Smooth muscle cell (in vitro differentiated cells): Measurements from ENCODE around the gene KRTAP9-9. TPM values are rescaled to one million over a fixed set of nuclear protein-coding genes. Genes with fewer than 3 reads are reported as not detected.

Experiments used
- DNase-seq: peaks from one replicate; lab custom pipeline; 2025; ENCODE audit not compliant: unreplicated experiment; lab: John Stamatoyannopoulos, UW
- H2AFZ ChIP-seq: fragments of 200-600 bp; sonication (generic); 2 replicates; pipeline ENCODE4 v1.6.0; 2016; ENCODE audit warnings: antibody characterized with exemption, low read depth, mild to moderate bottlenecking
- H3F3A ChIP-seq: fragments of 200-600 bp; sonication (generic); 2 replicates; pipeline ENCODE4 v1.6.0; 2017; ENCODE audit warnings: antibody characterized with exemption, low read depth
- H3K27ac ChIP-seq: fragments of 200-600 bp; sonication (generic); 2 replicates; pipeline ENCODE4 v1.5.1; 2016; ENCODE audit warnings: low read depth, mild to moderate bottlenecking
- H3K27me3 ChIP-seq: fragments of 200-600 bp; sonication (generic); 2 replicates; pipeline ENCODE4 v1.6.1; 2016; ENCODE audit warnings: low read depth, mild to moderate bottlenecking
- H3K36me3 ChIP-seq: fragments of 200-600 bp; sonication (generic); 2 replicates; pipeline ENCODE4 v1.5.1; 2016; ENCODE audit warnings: low read depth
- H3K4me1 ChIP-seq: fragments of 200-600 bp; sonication (generic); 2 replicates; pipeline ENCODE4 v1.5.1; 2016; ENCODE audit warnings: low read depth
- H3K4me2 ChIP-seq: fragments of 200-600 bp; sonication (generic); 2 replicates; pipeline ENCODE4 v1.6.0; 2016; ENCODE audit warnings: mild to moderate bottlenecking
- H3K4me3 ChIP-seq: fragments of 200-600 bp; sonication (generic); 2 replicates; pipeline ENCODE4 v1.5.1; 2016; ENCODE audit warnings: mild to moderate bottlenecking
- H3K79me2 ChIP-seq: fragments of 200-600 bp; sonication (generic); 2 replicates; pipeline ENCODE4 v1.6.0; 2016; ENCODE audit warnings: low read depth, mild to moderate bottlenecking
- H3K9ac ChIP-seq: fragments of 200-600 bp; sonication (generic); 2 replicates; pipeline ENCODE4 v1.6.0; 2016; ENCODE audit warnings: low read depth
- H3K9me3 ChIP-seq: fragments of 200-600 bp; sonication (generic); replicated peaks from 2 replicates; pipeline ENCODE4 v1.5.1; 2016; ENCODE audit warnings: low read depth
- H4K20me1 ChIP-seq: fragments of 200-600 bp; sonication (generic); 2 replicates; pipeline ENCODE4 v1.6.0; 2016; ENCODE audit warnings: low read depth
- CTCF ChIP-seq: fragments of 200-600 bp; sonication (generic); IDR thresholded peaks from 2 replicates; pipeline ENCODE4 v1.5.1; 2017; ENCODE audit warnings: borderline replicate concordance, mild to moderate bottlenecking, antibody characterized with exemption; ENCODE audit not compliant: insufficient read depth, poor library complexity, severe bottlenecking
- WGBS: methylation state at CpG from one replicate; pipeline ENCODE4 v1.1.7; 2016; ENCODE audit warnings: low lambda C conversion rate; 5-methylcytosine and 5-hydroxymethylcytosine counted together
- polyA plus RNA-seq: library from polyadenylated mRNA; unstranded; fragments of >200 nt; fragmentation: Nextera tagmentation; extraction: Ambion mirVana; gene quantifications from 2 replicates; pipeline ENCODE4 v1.2.1, GENCODE V29; 2016
- small RNA-seq: library from RNA; depleted of rRNA; stranded (forward); fragments of <200 nt; gene quantifications from one replicate; pipeline ENCODE3, GENCODE V24; 2014
- total RNA-seq: library from RNA; depleted of rRNA; stranded (reverse); fragments of >200 nt; gene quantifications from 2 replicates; pipeline ENCODE4 v1.2.3, GENCODE V29; 2014

The KRTAP9-9 gene
- total and polyA plus RNA-seq, 2 experiments from 2014 or later, result not detected

- H3K36me3 ChIP-seq, result no peaks in the 10 kb centered on the region
- TF ChIP-seq CTCF, result no peak
- H3K9ac ChIP-seq, result no peak within 1 kb of the TSS
- H3K4me1 ChIP-seq, result no peaks in the 10 kb centered on the region
- no peaks in the 10 kb centered on the region for H3F3A ChIP-seq
- WGBS, result 91% methylated on average over 11 of the region's 11 CpGs
- no peaks in the 10 kb centered on the region for H3K79me2 ChIP-seq
- no peaks in the 10 kb centered on the region for H4K20me1 ChIP-seq
- no peak within 1 kb of the TSS for H3K4me2 ChIP-seq
- DNase-seq, result no peak
- no peak within 1 kb of the TSS for H3K4me3 ChIP-seq
- no peaks in the 10 kb centered on the region for H3K27me3 ChIP-seq
- no peaks in the 10 kb centered on the region for H3K9me3 ChIP-seq
- H3K27ac ChIP-seq, result no peak within 1 kb of the TSS
- no peak within 1 kb of the TSS for H2AFZ ChIP-seq
Observed at GRCh38 chr17:41301916-41302901, 47.0 kb downstream of the KRTAP9-9 start, which contains the start of gene KRTAP29-1. KRTAP29-1 (minus strand) TSS chr17:41302851; CDS start chr17:41302851, 0 bp downstream.

GRCh38 chr17:41302981-41303380 is 47.8 kb downstream of the KRTAP9-9 start:
- Histone ChIP-seq H3K27me3 (no peaks in the 10 kb centered on the region), H3K79me2 (no peaks in the 10 kb centered on the region), H3K4me3 (no peak overlapping the region), H3K9me3 (no peaks in the 10 kb centered on the region), H2AFZ (no peak overlapping the region), H3K4me1 (no peaks in the 10 kb centered on the region), H3K27ac (no peak overlapping the region), H3F3A (no peaks in the 10 kb centered on the region), H4K20me1 (no peaks in the 10 kb centered on the region), H3K4me2 (no peak overlapping the region), H3K9ac (no peak overlapping the region), H3K36me3 (no peaks in the 10 kb centered on the region)
- TF ChIP-seq CTCF, result no peak
- WGBS, result 88% methylated on average over 4 of the region's 4 CpGs
- DNase-seq, result no peak

- no peak overlapping the region for H3K27ac ChIP-seq
- no peaks in the 10 kb centered on the region for H3K27me3 ChIP-seq
- DNase-seq, result no peak
- no peaks in the 10 kb centered on the region for H3K36me3 ChIP-seq
- no peak for TF ChIP-seq CTCF
- H2AFZ ChIP-seq, result no peak overlapping the region
- no peaks in the 10 kb centered on the region for H3K9me3 ChIP-seq
- H3K4me1 ChIP-seq, result no peaks in the 10 kb centered on the region
- no peak overlapping the region for H3K4me2 ChIP-seq
- H3K9ac ChIP-seq, result no peak overlapping the region
- 86% methylated on average over 12 of the region's 12 CpGs for whole genome bisulfite sequencing
- no peaks in the 10 kb centered on the region for H3K79me2 ChIP-seq
- H3K4me3 ChIP-seq, result no peak overlapping the region
- H4K20me1 ChIP-seq, result no peaks in the 10 kb centered on the region
- H3F3A ChIP-seq, result no peaks in the 10 kb centered on the region
Observed at GRCh38 chr17:41304091-41304490, 48.9 kb downstream of the KRTAP9-9 start.

Small RNAs within 50 kb of the gene (small RNA-seq; reads per million reads assigned to genes)
- gene KRTAP9-10P, result not detected

Other genes with a start within 250 kb of the KRTAP9-9 start
Only the 30 nearest of the 40 such genes appear.
- gene KRTAP2-3, start 195.3 kb upstream of the KRTAP9-9 start, total RNA-seq, result 3.5 and 17.3 TPM in 2 replicates
- gene KRTAP2-3, start 195.3 kb upstream of the KRTAP9-9 start, polyA plus RNA-seq, result 21.0 and 71.9 TPM in 2 replicates
- not detected in 2 replicates for gene KRTAP2-4, start 189.5 kb upstream of the KRTAP9-9 start, total RNA-seq
- 0.38 TPM in 1 of 2 replicates, not detected in the other for gene KRTAP2-4, start 189.5 kb upstream of the KRTAP9-9 start, polyA plus RNA-seq
- gene KRTAP4-7, start 171.2 kb upstream of the KRTAP9-9 start, total RNA-seq, result not detected in 2 replicates
- not detected in 2 replicates for gene KRTAP4-7, start 171.2 kb upstream of the KRTAP9-9 start, polyA plus RNA-seq
- gene KRTAP4-8, start 157.2 kb upstream of the KRTAP9-9 start, total RNA-seq, result not detected in 2 replicates
- gene KRTAP4-8, start 157.2 kb upstream of the KRTAP9-9 start, polyA plus RNA-seq, result 0.56 TPM in 1 of 2 replicates, not detected in the other
- not detected in 2 replicates for gene KRTAP4-16, start 153.2 kb upstream of the KRTAP9-9 start, total RNA-seq
- gene KRTAP4-16, start 153.2 kb upstream of the KRTAP9-9 start, polyA plus RNA-seq, result not detected in 2 replicates
- gene KRTAP4-9, start 150.0 kb upstream of the KRTAP9-9 start, total RNA-seq, result 1.7 TPM in 1 of 2 replicates, not detected in the other
- not detected in 2 replicates for gene KRTAP4-9, start 150.0 kb upstream of the KRTAP9-9 start, polyA plus RNA-seq
- not detected in 2 replicates for gene KRTAP4-11, start 137.0 kb upstream of the KRTAP9-9 start, total RNA-seq
- not detected in 2 replicates for gene KRTAP4-11, start 137.0 kb upstream of the KRTAP9-9 start, polyA plus RNA-seq
- not detected in 2 replicates for gene KRTAP4-12, start 131.2 kb upstream of the KRTAP9-9 start, total RNA-seq
- gene KRTAP4-12, start 131.2 kb upstream of the KRTAP9-9 start, polyA plus RNA-seq, result not detected in 2 replicates
- gene KRTAP4-6, start 114.8 kb upstream of the KRTAP9-9 start, total RNA-seq, result not detected in 2 replicates
- not detected in 2 replicates for gene KRTAP4-6, start 114.8 kb upstream of the KRTAP9-9 start, polyA plus RNA-seq
- gene KRTAP4-5, start 105.6 kb upstream of the KRTAP9-9 start, total RNA-seq, result not detected in 2 replicates
- gene KRTAP4-5, start 105.6 kb upstream of the KRTAP9-9 start, polyA plus RNA-seq, result not detected in 2 replicates
- gene KRTAP4-4, start 94.6 kb upstream of the KRTAP9-9 start, total RNA-seq, result not detected in 2 replicates
- not detected in 2 replicates for gene KRTAP4-4, start 94.6 kb upstream of the KRTAP9-9 start, polyA plus RNA-seq
- not detected in 2 replicates for gene KRTAP4-3, start 87.2 kb upstream of the KRTAP9-9 start, total RNA-seq
- gene KRTAP4-3, start 87.2 kb upstream of the KRTAP9-9 start, polyA plus RNA-seq, result not detected in 2 replicates
- gene KRTAP4-2, start 77.2 kb upstream of the KRTAP9-9 start, total RNA-seq, result not detected in 2 replicates
- not detected in 2 replicates for gene KRTAP4-2, start 77.2 kb upstream of the KRTAP9-9 start, polyA plus RNA-seq
- gene KRTAP4-1, start 70.5 kb upstream of the KRTAP9-9 start, total RNA-seq, result not detected in 2 replicates
- gene KRTAP4-1, start 70.5 kb upstream of the KRTAP9-9 start, polyA plus RNA-seq, result not detected in 2 replicates
- gene KRTAP9-1, start 65.5 kb upstream of the KRTAP9-9 start, total RNA-seq, result not detected in 2 replicates
- gene KRTAP9-1, start 65.5 kb upstream of the KRTAP9-9 start, polyA plus RNA-seq, result not detected in 2 replicates
- gene KRTAP9-2, start 28.7 kb upstream of the KRTAP9-9 start, total RNA-seq, result not detected in 2 replicates
- gene KRTAP9-2, start 28.7 kb upstream of the KRTAP9-9 start, polyA plus RNA-seq, result not detected in 2 replicates
- gene KRTAP9-3, start 22.9 kb upstream of the KRTAP9-9 start, total RNA-seq, result not detected in 2 replicates
- gene KRTAP9-3, start 22.9 kb upstream of the KRTAP9-9 start, polyA plus RNA-seq, result not detected in 2 replicates
- gene KRTAP9-8, start 17.4 kb upstream of the KRTAP9-9 start, total RNA-seq, result not detected in 2 replicates
- gene KRTAP9-8, start 17.4 kb upstream of the KRTAP9-9 start, polyA plus RNA-seq, result not detected in 2 replicates
- not detected in 2 replicates for gene KRTAP9-4, start 5.7 kb upstream of the KRTAP9-9 start, total RNA-seq
- gene KRTAP9-4, start 5.7 kb upstream of the KRTAP9-9 start, polyA plus RNA-seq, result not detected in 2 replicates
- gene KRTAP9-6, start 10.0 kb downstream of the KRTAP9-9 start, total RNA-seq, result not detected in 2 replicates
- not detected in 2 replicates for gene KRTAP9-6, start 10.0 kb downstream of the KRTAP9-9 start, polyA plus RNA-seq
- gene KRTAP9-7, start 20.3 kb downstream of the KRTAP9-9 start, total RNA-seq, result not detected in 2 replicates
- gene KRTAP9-7, start 20.3 kb downstream of the KRTAP9-9 start, polyA plus RNA-seq, result not detected in 2 replicates
- gene KRTAP29-1, start 47.5 kb downstream of the KRTAP9-9 start, total RNA-seq, result not detected in 2 replicates
- not detected in 2 replicates for gene KRTAP29-1, start 47.5 kb downstream of the KRTAP9-9 start, polyA plus RNA-seq
- not detected in 2 replicates for gene KRTAP16-1, start 53.9 kb downstream of the KRTAP9-9 start, total RNA-seq
- gene KRTAP16-1, start 53.9 kb downstream of the KRTAP9-9 start, polyA plus RNA-seq, result not detected in 2 replicates
- gene KRTAP17-1, start 60.3 kb downstream of the KRTAP9-9 start, total RNA-seq, result not detected in 2 replicates
- gene KRTAP17-1, start 60.3 kb downstream of the KRTAP9-9 start, polyA plus RNA-seq, result not detected in 2 replicates
- gene KRT33A, start 95.4 kb downstream of the KRTAP9-9 start, total RNA-seq, result 0.09 TPM in 1 of 2 replicates, not detected in the other
- gene KRT33A, start 95.4 kb downstream of the KRTAP9-9 start, polyA plus RNA-seq, result not detected in 2 replicates
- 2.3 and 2.7 TPM in 2 replicates for gene KRT33B, start 114.4 kb downstream of the KRTAP9-9 start, total RNA-seq
- 1.1 and 1.8 TPM in 2 replicates for gene KRT33B, start 114.4 kb downstream of the KRTAP9-9 start, polyA plus RNA-seq
- 18.6 and 23.1 TPM in 2 replicates for gene KRT34, start 126.9 kb downstream of the KRTAP9-9 start, total RNA-seq
- gene KRT34, start 126.9 kb downstream of the KRTAP9-9 start, polyA plus RNA-seq, result 5.3 and 8.5 TPM in 2 replicates
- not detected in 2 replicates for gene KRT31, start 142.2 kb downstream of the KRTAP9-9 start, total RNA-seq
- gene KRT31, start 142.2 kb downstream of the KRTAP9-9 start, polyA plus RNA-seq, result not detected in 2 replicates
- 0.18 and 0.40 TPM in 2 replicates for gene KRT37, start 169.2 kb downstream of the KRTAP9-9 start, total RNA-seq
- not detected in 2 replicates for gene KRT37, start 169.2 kb downstream of the KRTAP9-9 start, polyA plus RNA-seq
- gene KRT38, start 185.6 kb downstream of the KRTAP9-9 start, total RNA-seq, result not detected in 2 replicates
- gene KRT38, start 185.6 kb downstream of the KRTAP9-9 start, polyA plus RNA-seq, result not detected in 2 replicates